ENCODE results near the gene ATAT1. TPM values are rescaled to one million over a fixed set of nuclear protein-coding genes. Genes with fewer than 3 reads are reported as not detected.
"Not testable (repeated sequence)": the region's sequence is repeated elsewhere in the genome, so short reads cannot be mapped to it uniquely, and the experiment has no call there.

ATAT1 gene
- total RNA-seq, 1 experiment from 2014 or later = 13.2 TPM

GRCh38 chr6:30647242-30648116, 20.8 kb downstream of the ATAT1 start:
- peak; percentile 82 for DNase-seq (ENCODE audit: low read depth)

- no peak for DNase-seq (ENCODE audit: low read depth)
These were observed 24.5 kb downstream of the ATAT1 start for GRCh38 chr6:30651143-30651542.

- DNase-seq (ENCODE audit: low read depth) = no peak
These were observed 28.4 kb downstream of the ATAT1 start for GRCh38 chr6:30654798-30655742.

GRCh38 chr6:30655743-30656094, 29.0 kb downstream of the ATAT1 start:
- no peak for DNase-seq (ENCODE audit: low read depth)

GRCh38 chr6:30656513-30656912, 29.8 kb downstream of the ATAT1 start:
- no peak for DNase-seq (ENCODE audit: low read depth)

GRCh38 chr6:30657454-30657853, 30.8 kb downstream of the ATAT1 start:
- DNase-seq (ENCODE audit: low read depth) = no peak

GRCh38 chr6:30657922-30658321, 31.2 kb downstream of the ATAT1 start:
- not testable (repeated sequence) for DNase-seq (ENCODE audit: low read depth)

GRCh38 chr6:30664994-30665767, 38.5 kb downstream of the ATAT1 start:
- no peak for DNase-seq (ENCODE audit: low read depth)

GRCh38 chr6:30666300-30666699, 39.6 kb downstream of the ATAT1 start:
- not testable (repeated sequence) for DNase-seq (ENCODE audit: low read depth)

- DNase-seq (ENCODE audit: low read depth) = no peak
These were observed 44.3 kb downstream of the ATAT1 start for GRCh38 chr6:30670760-30671527.

GRCh38 chr6:30672445-30673253, 46.0 kb downstream of the ATAT1 start, which contains the start of gene DHX16:
Gene DHX16, minus strand, starts transcription at chr6:30673006. Its CDS starts 165 bp downstream, at chr6:30672841.
- peak; percentile 99 for DNase-seq (ENCODE audit: low read depth)

- no peak for DNase-seq (ENCODE audit: low read depth)
These were observed 50.1 kb downstream of the ATAT1 start for GRCh38 chr6:30676660-30677285.

GRCh38 chr6:30678964-30679726, 52.5 kb downstream of the ATAT1 start:
- peak; percentile 46 for DNase-seq (ENCODE audit: low read depth)

GRCh38 chr6:30679765-30680535, 53.3 kb downstream of the ATAT1 start:
- DNase-seq (ENCODE audit: low read depth) = no peak

GRCh38 chr6:30681766-30682142, 55.1 kb downstream of the ATAT1 start:
- no peak for DNase-seq (ENCODE audit: low read depth)

GRCh38 chr6:30682143-30683117, 55.8 kb downstream of the ATAT1 start:
- DNase-seq (ENCODE audit: low read depth) = peak; percentile 92

All from M059J (cell line).